DND-41 (cell line): Measurements from ENCODE around the gene MAML3.

ENCODE experiments used
- EZH2 ChIP-seq: IDR thresholded peaks from 3 replicates; pipeline ENCODE4 v1.6.1; 2012; ENCODE audit warnings: borderline replicate concordance, low read depth, mild to moderate bottlenecking, moderate library complexity, low read length, inconsistent platforms; ENCODE audit not compliant: severe bottlenecking
- TF ChIP-seq, protein P1 (sequence below): IDR thresholded peaks from 2 replicates; pipeline ENCODE4 v1.5.1; 2012; ENCODE audit warnings: borderline replicate concordance, low read length, moderate library complexity, mild to moderate bottlenecking; ENCODE audit not compliant: poor library complexity, severe bottlenecking; ENCODE audit errors: extremely low read depth

DNA sequence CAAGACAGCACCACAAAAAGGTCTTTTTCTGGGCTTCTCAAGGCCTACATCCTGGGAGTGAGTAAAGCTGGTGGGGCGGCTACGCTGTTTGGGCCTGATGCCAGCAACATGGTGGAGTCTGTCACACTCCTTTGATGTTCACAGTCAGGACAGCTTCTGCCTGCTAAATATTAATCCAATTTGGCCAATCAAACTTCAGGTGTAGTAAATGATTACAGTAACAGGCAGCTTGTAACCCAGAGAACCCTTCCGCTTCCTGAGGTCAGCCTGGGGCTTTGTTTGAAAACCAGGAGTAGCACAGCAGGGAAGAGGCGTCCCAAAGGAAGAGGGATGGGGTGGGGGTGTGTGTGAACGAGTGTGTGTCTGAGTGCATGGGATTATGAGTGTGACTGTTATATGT lies 220.4 kb downstream of the MAML3 start:
- TF ChIP-seq, protein P1, sequence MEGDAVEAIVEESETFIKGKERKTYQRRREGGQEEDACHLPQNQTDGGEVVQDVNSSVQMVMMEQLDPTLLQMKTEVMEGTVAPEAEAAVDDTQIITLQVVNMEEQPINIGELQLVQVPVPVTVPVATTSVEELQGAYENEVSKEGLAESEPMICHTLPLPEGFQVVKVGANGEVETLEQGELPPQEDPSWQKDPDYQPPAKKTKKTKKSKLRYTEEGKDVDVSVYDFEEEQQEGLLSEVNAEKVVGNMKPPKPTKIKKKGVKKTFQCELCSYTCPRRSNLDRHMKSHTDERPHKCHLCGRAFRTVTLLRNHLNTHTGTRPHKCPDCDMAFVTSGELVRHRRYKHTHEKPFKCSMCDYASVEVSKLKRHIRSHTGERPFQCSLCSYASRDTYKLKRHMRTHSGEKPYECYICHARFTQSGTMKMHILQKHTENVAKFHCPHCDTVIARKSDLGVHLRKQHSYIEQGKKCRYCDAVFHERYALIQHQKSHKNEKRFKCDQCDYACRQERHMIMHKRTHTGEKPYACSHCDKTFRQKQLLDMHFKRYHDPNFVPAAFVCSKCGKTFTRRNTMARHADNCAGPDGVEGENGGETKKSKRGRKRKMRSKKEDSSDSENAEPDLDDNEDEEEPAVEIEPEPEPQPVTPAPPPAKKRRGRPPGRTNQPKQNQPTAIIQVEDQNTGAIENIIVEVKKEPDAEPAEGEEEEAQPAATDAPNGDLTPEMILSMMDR, result no peak
- TF ChIP-seq EZH2, result no peak
